OCI-LY3 (cell line): ENCODE data around the gene MEG3.

Source experiments
- H2AFZ ChIP-seq: fragments of 200-600, 300-600 bp; shearing (Covaris generic); 2 replicates; pipeline ENCODE4 v1.6.0; 2014; ENCODE audit warnings: antibody characterized with exemption, low read depth, low read length
- H3K27ac ChIP-seq: fragments of 200-600, 300-600 bp; sonication (generic); 2 replicates; pipeline ENCODE4 v1.5.1; 2014; ENCODE audit warnings: mild to moderate bottlenecking, low read length, moderate library complexity, mixed read lengths
- H3K27me3 ChIP-seq: fragments of 200-600, 300-600 bp; sonication (generic); 2 replicates; pipeline ENCODE4 v1.6.1; 2014; ENCODE audit warnings: low read depth, low read length, mixed read lengths
- H3K36me3 ChIP-seq: fragments of 200-600, 300-600 bp; sonication (generic); replicated peaks from 2 replicates; pipeline ENCODE3; 2014; ENCODE audit warnings: low read depth, low read length, mixed read lengths
- H3K4me1 ChIP-seq: fragments of 300-600, 200-600 bp; sonication (generic); 2 replicates; pipeline ENCODE4 v1.6.1; 2014; ENCODE audit warnings: low read length, mixed read lengths
- H3K4me2 ChIP-seq: fragments of 200-600, 300-600 bp; sonication (generic); 2 replicates; pipeline ENCODE4 v1.6.1; 2014; ENCODE audit warnings: low read length, mixed read lengths
- H3K4me3 ChIP-seq: fragments of 300-600, 200-600 bp; sonication (generic); 2 replicates; pipeline ENCODE4 v1.5.1; 2014; ENCODE audit warnings: antibody characterized with exemption, mild to moderate bottlenecking, low read length, moderate library complexity
- H3K79me2 ChIP-seq: fragments of 300-600, 200-600 bp; shearing (Covaris generic); 2 replicates; pipeline ENCODE4 v1.6.1; 2014; ENCODE audit warnings: mild to moderate bottlenecking, low read length, mixed read lengths
- H3K9ac ChIP-seq: fragments of 300-600, 200-600 bp; shearing (Covaris generic); 2 replicates; pipeline ENCODE4 v1.6.0; 2014; ENCODE audit warnings: mild to moderate bottlenecking, low read length, moderate library complexity
- H3K9me3 ChIP-seq: fragments of 200-600, 300-600 bp; shearing (Covaris generic); 2 replicates; pipeline ENCODE4 v1.6.1; 2014; ENCODE audit warnings: low read length, mixed read lengths; ENCODE audit not compliant: insufficient read depth
- H4K20me1 ChIP-seq: fragments of 200-600, 300-600 bp; sonication (generic); 2 replicates; pipeline ENCODE4 v1.6.1; 2016; ENCODE audit warnings: low read length, mixed read lengths; ENCODE audit not compliant: insufficient read depth
- CTCF ChIP-seq: fragments of 200-600, 300-600 bp; sonication (generic); IDR thresholded peaks from 2 replicates; pipeline ENCODE4 v1.5.1; 2014; ENCODE audit warnings: antibody characterized with exemption, low read length, low read depth
- EZH2phosphoT487 ChIP-seq: fragments of 200-600 bp; shearing (Covaris generic); IDR thresholded peaks from 2 replicates; pipeline ENCODE4 v1.6.1; 2018; ENCODE audit warnings: antibody characterized with exemption, mixed run types, low read depth

The MEG3 gene

GRCh38 chr14:100778526-100778882, 47.4 kb upstream of the MEG3 start:
- Histone ChIP-seq H3K9ac (no peak overlapping the region), H2AFZ (no peak overlapping the region)
- TF ChIP-seq EZH2phosphoT487 (no peak), CTCF (no peak)

GRCh38 chr14:100778951-100779690, 46.8 kb upstream of the MEG3 start:
- Histone ChIP-seq H3K9me3 (no peaks in the 10 kb centered on the region), H2AFZ (no peak overlapping the region), H3K79me2 (no peaks in the 10 kb centered on the region), H4K20me1 (no peaks in the 10 kb centered on the region), H3K4me2 (no peak overlapping the region), H3K4me3 (no peak overlapping the region), H3K36me3 (no peaks in the 10 kb centered on the region), H3K27ac (no peak overlapping the region), H3K27me3 (peaks cover 14% of the 10 kb centered on the region; the same call in 1 of the 2 replicates), H3K9ac (no peak overlapping the region), H3K4me1 (no peaks in the 10 kb centered on the region)
- TF ChIP-seq CTCF (no peak), EZH2phosphoT487 (no peak)

More at GRCh38 chr14:100778526-100778882, 47.4 kb upstream of the MEG3 start:
- Histone ChIP-seq H4K20me1 (no peaks in the 10 kb centered on the region), H3K4me1 (no peaks in the 10 kb centered on the region), H3K79me2 (no peaks in the 10 kb centered on the region), H3K4me3 (no peak overlapping the region), H3K27ac (no peak overlapping the region), H3K27me3 (peaks cover 16% of the 10 kb centered on the region; the same call in 1 of the 2 replicates), H3K36me3 (no peaks in the 10 kb centered on the region), H3K4me2 (no peak overlapping the region), H3K9me3 (no peaks in the 10 kb centered on the region)

- H3K27me3 ChIP-seq = peaks cover 13% of the 10 kb centered on the region; the same call in 1 of the 2 replicates
- no peak overlapping the region for H2AFZ ChIP-seq
- no peaks in the 10 kb centered on the region for H3K9me3 ChIP-seq
- H3K36me3 ChIP-seq = no peaks in the 10 kb centered on the region
- no peak overlapping the region for H3K9ac ChIP-seq
- H3K4me2 ChIP-seq = no peak overlapping the region
- H3K79me2 ChIP-seq = no peaks in the 10 kb centered on the region
- no peak overlapping the region for H3K27ac ChIP-seq
- H3K4me3 ChIP-seq = no peak overlapping the region
- no peak for TF ChIP-seq EZH2phosphoT487
- no peaks in the 10 kb centered on the region for H3K4me1 ChIP-seq
- no peaks in the 10 kb centered on the region for H4K20me1 ChIP-seq
Observed at GRCh38 chr14:100779691-100780080, 46.2 kb upstream of the MEG3 start.

GRCh38 chr14:100780246-100780645, 45.7 kb upstream of the MEG3 start:
- Histone ChIP-seq H3K36me3 (no peaks in the 10 kb centered on the region), H3K9me3 (no peaks in the 10 kb centered on the region), H3K4me2 (no peak overlapping the region), H3K27ac (no peak overlapping the region), H3K4me3 (no peak overlapping the region), H3K9ac (no peak overlapping the region), H3K27me3 (peaks cover 8% of the 10 kb centered on the region; the same call in 1 of the 2 replicates), H3K79me2 (no peaks in the 10 kb centered on the region), H3K4me1 (no peaks in the 10 kb centered on the region), H4K20me1 (no peaks in the 10 kb centered on the region), H2AFZ (no peak overlapping the region)
- TF ChIP-seq EZH2phosphoT487 (no peak), CTCF (no peak)
